Endothelial cell of umbilical vein (primary cell): Measurements from ENCODE around the gene ITGA1. TPM values are rescaled to one million over a fixed set of nuclear protein-coding genes. Genes with fewer than 3 reads are reported as not detected.

Experiments
- BruUV-seq: library from RNA; stranded (reverse); fragments of 400-500 nt; replicated peaks from 2 replicates; lab custom pipeline; 2021; lab: Mats Ljungman, UMichigan
- CTCF ChIA-PET: fragments of 300-600, 350-600 bp; sonication (Branson Sonifier 250); formaldehyde crosslinking; loops from one replicate; lab custom pipeline; 2021; ENCODE audit warnings: antibody characterized with exemption, inconsistent platforms; lab: Charles Lee
- POLR2A ChIA-PET: fragments of 300-600, 350-600 bp; sonication (Branson Sonifier 250); formaldehyde crosslinking; loops from one replicate; lab custom pipeline; 2021; ENCODE audit warnings: antibody characterized with exemption, inconsistent platforms; lab: Charles Lee
- DNase-seq: peaks from one replicate; pipeline ENCODE4 v3.0.0-alpha.2; 2011; ENCODE audit warnings: low read depth, low spot score
- FAIRE-seq: peaks from 2 replicates; lab custom pipeline; 2011; peaks lifted over from hg19 to GRCh38; lab: Jason Lieb, UNC
- H2AFZ ChIP-seq: 2 replicates; pipeline ENCODE4 v1.6.0; 2012; ENCODE audit warnings: low read depth, low read length, control low read depth, inconsistent platforms
- H3K27ac ChIP-seq: 2 replicates; pipeline ENCODE4 v1.5.1; 2011; ENCODE audit warnings: low read depth, mild to moderate bottlenecking, control low read depth, low read length, moderate library complexity; ENCODE audit not compliant: insufficient read depth
- H3K27me3 ChIP-seq, 2 experiments: 2 replicates each; pipeline versions ENCODE4 v1.6.0 to v1.6.1; 2011; ENCODE audit warnings: low read length in 2 of 2, mixed read lengths in 1 of 2; ENCODE audit not compliant: control insufficient read depth in 2 of 2, insufficient read depth in 2 of 2
- H3K36me3 ChIP-seq, 2 experiments: 2 replicates in 1 of 2; 3 replicates in 1 of 2; pipeline ENCODE4 v1.5.1; 2011; ENCODE audit warnings: low read length in 2 of 2, mild to moderate bottlenecking in 1 of 2, moderate library complexity in 1 of 2; ENCODE audit not compliant: control insufficient read depth in 2 of 2, insufficient read depth in 2 of 2; ENCODE audit errors: extremely low read depth in 1 of 2
- H3K4me1 ChIP-seq: 3 replicates; pipeline ENCODE4 v1.5.1; 2011; ENCODE audit warnings: mild to moderate bottlenecking, low read length; ENCODE audit not compliant: control insufficient read depth, insufficient read depth; ENCODE audit errors: extremely low read depth
- H3K4me2 ChIP-seq: 2 replicates; pipeline ENCODE4 v1.6.1; 2011; ENCODE audit warnings: low read length, control low read depth, mixed read lengths; ENCODE audit not compliant: insufficient read depth
- H3K4me3 ChIP-seq, 3 experiments: fragments of 200-600 bp in 1 of 3; sonication (generic), shearing (Covaris generic) in 1 of 3; replicated peaks in 1 of 3; 2 replicates each; pipeline ENCODE4 v1.5.1; 2011 to 2016; ENCODE audit warnings: control low read depth in 3 of 3, low read length in 3 of 3, mild to moderate bottlenecking in 2 of 3, inconsistent platforms in 1 of 3, low read depth in 1 of 3, moderate library complexity in 1 of 3; ENCODE audit not compliant: insufficient read depth in 1 of 3
- H3K79me2 ChIP-seq: 2 replicates; pipeline ENCODE4 v1.6.0; 2012; ENCODE audit warnings: low read length, inconsistent platforms; ENCODE audit not compliant: control insufficient read depth, insufficient read depth
- H3K9ac ChIP-seq: replicated peaks from 2 replicates; pipeline ENCODE3; 2011; ENCODE audit warnings: low read length, control low read depth; ENCODE audit not compliant: insufficient read depth; ENCODE audit errors: extremely low read depth
- H3K9me1 ChIP-seq: replicated peaks from 3 replicates; pipeline ENCODE4 v1.6.0; 2011; ENCODE audit warnings: mild to moderate bottlenecking, low read length; ENCODE audit not compliant: control insufficient read depth, insufficient read depth; ENCODE audit errors: extremely low read depth
- H3K9me3 ChIP-seq: replicated peaks from 2 replicates; pipeline ENCODE4 v1.5.1; 2012; ENCODE audit warnings: low read length, inconsistent platforms; ENCODE audit not compliant: control insufficient read depth, insufficient read depth
- H4K20me1 ChIP-seq: replicated peaks from 2 replicates; pipeline ENCODE3; 2011; ENCODE audit warnings: mild to moderate bottlenecking, low read length; ENCODE audit not compliant: control insufficient read depth, insufficient read depth; ENCODE audit errors: extremely low read depth
- EZH2 ChIP-seq: IDR thresholded peaks from 2 replicates; pipeline ENCODE4 v1.6.1; 2012; ENCODE audit warnings: borderline replicate concordance, low read depth, mild to moderate bottlenecking, moderate library complexity, low read length, inconsistent platforms; ENCODE audit not compliant: severe bottlenecking
- FOS ChIP-seq: IDR thresholded peaks from 2 replicates; pipeline ENCODE4 v1.6.1; 2011; ENCODE audit warnings: mild to moderate bottlenecking, low read length, moderate library complexity, borderline replicate concordance; ENCODE audit not compliant: insufficient read depth
- GATA2 ChIP-seq: IDR thresholded peaks from 2 replicates; pipeline ENCODE4 v1.7.0; 2011; ENCODE audit warnings: low read depth, mild to moderate bottlenecking, moderate library complexity, mixed read lengths, low read length; ENCODE audit not compliant: insufficient read length, insufficient read depth
- JUN ChIP-seq: IDR thresholded peaks from 2 replicates; pipeline ENCODE4 v1.6.1; 2011; ENCODE audit warnings: borderline replicate concordance, low read depth; ENCODE audit not compliant: insufficient read length, insufficient read depth
- MAX ChIP-seq: IDR thresholded peaks from 2 replicates; pipeline ENCODE4 v1.6.1; 2011; ENCODE audit not compliant: insufficient read depth, insufficient read length
- MYC ChIP-seq: IDR thresholded peaks from one replicate; pipeline ENCODE4 v1.6.1; 2011; ENCODE audit warnings: mild to moderate bottlenecking, low read depth, low read length
- POLR2A ChIP-seq: IDR thresholded peaks from 2 replicates; pipeline ENCODE4 v1.6.1; 2012; ENCODE audit warnings: low read depth, mild to moderate bottlenecking, control low read depth, low read length
- POLR2AphosphoS5 ChIP-seq: IDR thresholded peaks from 2 replicates; pipeline ENCODE4 v1.6.1; 2012; ENCODE audit warnings: low read depth, mild to moderate bottlenecking, control low read depth, low read length, moderate library complexity; ENCODE audit not compliant: insufficient read depth
- dilution Hi-C: fragments of 300-500 bp; cut with MboI; formaldehyde crosslinking; loops from one replicate; pipeline ENCODE4 v1.15.0; 2019; ENCODE audit warnings: low sequenced_read_pairs; ENCODE audit not compliant: extremely low pct_ligation_motif_present
- intact Hi-C: fragments of 100-400 bp; cut with micrococcal nuclease; formaldehyde crosslinking; loops from one replicate; pipeline ENCODE4 v1.10.0; 2022
- polyA plus RNA-seq, 4 experiments: library from polyadenylated mRNA; depleted of rRNA in 3 of 4; stranded (reverse) in 3 of 4; unstranded in 1 of 4; fragments of >200 nt; gene quantifications; 2 replicates each; pipeline versions ENCODE4 v1.2.1 to v1.2.3, GENCODE V29; 2011 to 2012; ENCODE audit warnings: missing spikeins in 1 of 4
- total RNA-seq: library from RNA; stranded (reverse); gene quantifications from 2 replicates; pipeline ENCODE4 v1.2.3, GENCODE V29; 2021
- TF ChIP-seq, protein P1 (sequence below), 2 donors: IDR thresholded peaks; 1 replicate in 1 of 2; 2 replicates in 1 of 2; pipeline ENCODE4 v1.5.1; 2011; ENCODE audit warnings: low read length in 2 of 2, mild to moderate bottlenecking in 2 of 2, moderate library complexity in 2 of 2, control low read depth in 1 of 2, inconsistent platforms in 1 of 2, low read depth in 1 of 2; ENCODE audit not compliant: insufficient read depth in 1 of 2; ENCODE audit errors: extremely low read depth in 1 of 2

The ITGA1 gene
- total and polyA plus RNA-seq, 2 donors (not counting 3 experiments of a cell fraction or from before 2014, with no cell fraction given): 0.65 to 1.9 TPM

DNA sequence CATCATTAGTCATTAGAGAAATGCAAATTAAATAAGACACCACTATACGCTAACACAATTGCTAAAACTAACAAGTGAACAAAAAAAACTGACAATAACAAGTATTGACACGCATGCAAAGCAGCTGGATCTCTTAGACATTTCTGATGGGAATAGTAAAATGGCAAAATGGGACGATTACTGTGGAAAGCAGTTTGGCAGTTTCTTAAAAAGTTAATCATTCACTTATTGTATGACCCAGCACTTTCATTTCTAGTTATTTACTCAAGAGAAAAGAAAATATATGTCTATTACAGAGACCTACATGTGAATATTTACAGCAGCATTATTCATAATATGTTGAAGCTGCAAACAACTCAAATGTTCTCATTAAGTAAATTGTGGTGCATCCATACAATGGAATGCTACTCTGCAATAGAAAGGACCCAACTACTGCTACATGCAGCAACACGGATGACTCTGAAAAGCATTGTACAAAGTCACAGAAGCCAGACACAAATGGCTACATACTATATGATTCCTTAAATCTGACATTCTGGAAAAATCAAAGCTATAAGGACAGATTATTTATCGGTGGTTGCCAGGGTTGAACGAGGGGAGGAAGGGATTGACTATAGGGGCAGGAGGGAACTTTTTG, 104.6 kb downstream of the ITGA1 start:
- Histone ChIP-seq H3K9me3 (no peaks in the 10 kb centered on the region), H2AFZ (no peak overlapping the region), H3K27me3 (no peaks in the 10 kb centered on the region), H3K4me1 (peaks cover 5% of the 10 kb centered on the region), H3K4me2 (no peak overlapping the region), H3K9ac (no peak overlapping the region), H3K4me3 (no peak overlapping the region), H3K9me1 (no peaks in the 10 kb centered on the region), H4K20me1 (no peaks in the 10 kb centered on the region), H3K36me3 (no peaks in the 10 kb centered on the region), H3K27ac (no peak overlapping the region), H3K79me2 (no peaks in the 10 kb centered on the region)
- TF ChIP-seq JUN (no peak), MYC (no peak), POLR2A (no peak), MAX (no peak), EZH2 (no peak), FOS (no peak), POLR2AphosphoS5 (no peak), GATA2 (no peak)
- TF ChIP-seq, protein P1, sequence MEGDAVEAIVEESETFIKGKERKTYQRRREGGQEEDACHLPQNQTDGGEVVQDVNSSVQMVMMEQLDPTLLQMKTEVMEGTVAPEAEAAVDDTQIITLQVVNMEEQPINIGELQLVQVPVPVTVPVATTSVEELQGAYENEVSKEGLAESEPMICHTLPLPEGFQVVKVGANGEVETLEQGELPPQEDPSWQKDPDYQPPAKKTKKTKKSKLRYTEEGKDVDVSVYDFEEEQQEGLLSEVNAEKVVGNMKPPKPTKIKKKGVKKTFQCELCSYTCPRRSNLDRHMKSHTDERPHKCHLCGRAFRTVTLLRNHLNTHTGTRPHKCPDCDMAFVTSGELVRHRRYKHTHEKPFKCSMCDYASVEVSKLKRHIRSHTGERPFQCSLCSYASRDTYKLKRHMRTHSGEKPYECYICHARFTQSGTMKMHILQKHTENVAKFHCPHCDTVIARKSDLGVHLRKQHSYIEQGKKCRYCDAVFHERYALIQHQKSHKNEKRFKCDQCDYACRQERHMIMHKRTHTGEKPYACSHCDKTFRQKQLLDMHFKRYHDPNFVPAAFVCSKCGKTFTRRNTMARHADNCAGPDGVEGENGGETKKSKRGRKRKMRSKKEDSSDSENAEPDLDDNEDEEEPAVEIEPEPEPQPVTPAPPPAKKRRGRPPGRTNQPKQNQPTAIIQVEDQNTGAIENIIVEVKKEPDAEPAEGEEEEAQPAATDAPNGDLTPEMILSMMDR (IDR thresholded peaks at IDR 0.05; ENCODE audit: extremely low read depth in 1 of 2, insufficient read depth in 1 of 2, low read depth in 1 of 2, low read length in 2 of 2): no peak
- ChIA-PET POLR2A (no interaction called here), CTCF (interaction anchor here (0.7 to 1.5 kb wide), 5 partner anchors 16 to 200 kb away, joined by 3 to 5 read pairs (median 3); no protein-coding TSS in a partner anchor)
- intact Hi-C loops (no loop called here), dilution Hi-C loops (no loop called here)
- FAIRE-seq (no peak), DNase-seq (no peak)
- BruUV-seq: no TSS peak
